Skeletal muscle tissue (tissue), 4 donors: ENCODE results near the gene CEP164. TPM values are rescaled to one million over a fixed set of nuclear protein-coding genes. Genes with fewer than 3 reads are reported as not detected.

Experiments used
- H3K27ac ChIP-seq: one replicate; pipeline ENCODE4 v1.7.0; 2013; ENCODE audit warnings: mild to moderate bottlenecking, low read depth, low read length, inconsistent platforms
- H3K27me3 ChIP-seq, 3 donors: one replicate each; pipeline ENCODE4 v1.7.0; 2013; ENCODE audit warnings: low read length in 3 of 3; ENCODE audit not compliant: control insufficient read depth in 3 of 3, insufficient read depth in 3 of 3
- H3K36me3 ChIP-seq, 3 donors: one replicate each; pipeline ENCODE4 v1.7.0; 2013; ENCODE audit warnings: low read length in 3 of 3; ENCODE audit not compliant: control insufficient read depth in 3 of 3, insufficient read depth in 3 of 3
- H3K4me1 ChIP-seq, 3 donors: one replicate each; pipeline ENCODE4 v1.7.0; 2013; ENCODE audit warnings: low read length in 3 of 3, mild to moderate bottlenecking in 3 of 3; ENCODE audit not compliant: control insufficient read depth in 3 of 3, insufficient read depth in 3 of 3
- H3K4me3 ChIP-seq, 3 donors: one replicate each; pipeline ENCODE4 v1.7.0; 2013; ENCODE audit warnings: low read length in 3 of 3
- H3K9ac ChIP-seq, 3 donors: one replicate each; pipeline ENCODE4 v1.7.0; 2013; ENCODE audit warnings: low read length in 3 of 3, mild to moderate bottlenecking in 3 of 3, moderate library complexity in 2 of 3, low read depth in 1 of 3
- H3K9me3 ChIP-seq, 3 donors: one replicate each; pipeline ENCODE4 v1.7.0; 2013; ENCODE audit warnings: low read length in 3 of 3; ENCODE audit not compliant: control insufficient read depth in 3 of 3
- total RNA-seq: library from RNA; depleted of rRNA; stranded (reverse); fragments of >200 nt; gene quantifications from one replicate; pipeline ENCODE4 v1.2.3, GENCODE V29; 2014
- donor health status: Osteomylitis.

CEP164 gene
- total RNA-seq, 1 donor from 2014 or later = 21.4 TPM

DNA sequence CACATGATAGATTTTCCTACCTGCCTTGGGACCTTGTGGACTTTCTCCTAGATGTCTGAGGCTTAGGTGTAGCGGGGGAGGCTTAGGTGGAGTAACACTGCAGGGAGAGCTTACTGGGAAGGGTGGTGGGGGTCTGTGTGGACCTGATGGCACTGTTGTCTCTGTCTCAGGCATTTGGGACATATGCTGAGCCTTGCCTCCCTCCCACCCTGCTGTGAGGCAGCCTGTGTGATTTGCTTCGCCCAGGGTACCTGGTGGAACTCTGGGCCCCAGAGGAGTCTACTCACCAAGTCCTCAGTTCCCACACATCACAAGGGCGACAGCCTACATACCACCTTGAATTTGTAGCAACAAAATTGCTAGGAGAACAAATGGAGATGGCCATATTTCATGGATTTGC is 80.7 kb downstream of the CEP164 start:
- Histone ChIP-seq H3K9me3 (no peaks in the 10 kb centered on the region), H3K9ac (no peak overlapping the region), H3K27ac (no peak overlapping the region), H3K4me3 (no peak overlapping the region), H3K27me3 (no peaks in the 10 kb centered on the region), H3K4me1 (no peaks in the 10 kb centered on the region), H3K36me3 (peaks cover 22 to 35% (median 32%) of the 10 kb centered on the region in 3 donors)

DNA sequence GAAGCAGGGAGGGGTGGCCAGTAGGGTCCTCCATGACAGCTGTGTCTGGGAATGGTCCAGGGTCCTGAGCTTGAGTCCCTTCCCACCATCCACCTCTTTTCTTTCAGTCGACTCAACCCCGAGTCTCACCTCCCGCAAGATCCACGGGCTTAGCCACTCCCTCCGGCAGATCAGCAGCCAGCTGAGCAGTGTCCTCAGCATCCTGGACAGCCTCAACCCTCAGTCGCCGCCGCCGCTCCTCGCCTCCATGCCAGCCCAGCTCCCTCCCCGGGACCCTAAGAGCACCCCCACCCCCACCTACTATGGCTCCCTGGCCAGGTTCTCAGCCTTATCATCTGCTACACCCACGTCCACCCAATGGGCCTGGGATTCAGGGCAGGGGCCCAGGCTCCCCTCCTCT is 81.9 kb downstream of the CEP164 start:
- H3K36me3 ChIP-seq = peaks cover 22 to 33% (median 31%) of the 10 kb centered on the region in 3 donors

DNA sequence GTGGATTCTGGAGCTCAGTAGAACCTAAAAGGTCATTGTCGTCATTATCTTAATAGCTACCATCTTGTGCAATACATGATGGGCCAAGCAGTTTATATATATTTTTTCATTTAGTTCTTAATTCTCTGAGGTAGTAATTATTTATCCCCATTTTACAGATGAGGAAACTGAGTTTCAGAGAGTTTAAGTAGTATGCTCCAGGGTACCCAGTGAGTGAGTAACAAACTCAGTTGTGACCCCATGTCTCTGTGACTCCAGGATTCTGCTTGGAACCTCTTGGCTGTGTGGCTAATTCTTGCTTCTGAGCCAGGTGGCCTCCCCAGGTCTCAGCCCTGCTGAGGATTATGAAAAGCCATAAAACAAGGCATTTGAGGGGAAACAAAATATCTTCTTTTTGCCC is 82.6 kb downstream of the CEP164 start:
- no peaks in the 10 kb centered on the region for H3K27me3 ChIP-seq
- H3K36me3 ChIP-seq = peaks cover 22 to 32% (median 26%) of the 10 kb centered on the region in 3 donors
- H3K4me1 ChIP-seq = no peaks in the 10 kb centered on the region
- no peak overlapping the region for H3K4me3 ChIP-seq
- no peaks in the 10 kb centered on the region for H3K9me3 ChIP-seq
- H3K9ac ChIP-seq = no peak overlapping the region
- H3K27ac ChIP-seq = no peak overlapping the region

More for the DNA sequence above, 81.9 kb downstream of the CEP164 start:
- no peak overlapping the region for H3K9ac ChIP-seq
- no peaks in the 10 kb centered on the region for H3K27me3 ChIP-seq
- no peaks in the 10 kb centered on the region for H3K9me3 ChIP-seq
- H3K4me3 ChIP-seq = no peak overlapping the region
- H3K27ac ChIP-seq = no peak overlapping the region
- no peaks in the 10 kb centered on the region for H3K4me1 ChIP-seq

DNA sequence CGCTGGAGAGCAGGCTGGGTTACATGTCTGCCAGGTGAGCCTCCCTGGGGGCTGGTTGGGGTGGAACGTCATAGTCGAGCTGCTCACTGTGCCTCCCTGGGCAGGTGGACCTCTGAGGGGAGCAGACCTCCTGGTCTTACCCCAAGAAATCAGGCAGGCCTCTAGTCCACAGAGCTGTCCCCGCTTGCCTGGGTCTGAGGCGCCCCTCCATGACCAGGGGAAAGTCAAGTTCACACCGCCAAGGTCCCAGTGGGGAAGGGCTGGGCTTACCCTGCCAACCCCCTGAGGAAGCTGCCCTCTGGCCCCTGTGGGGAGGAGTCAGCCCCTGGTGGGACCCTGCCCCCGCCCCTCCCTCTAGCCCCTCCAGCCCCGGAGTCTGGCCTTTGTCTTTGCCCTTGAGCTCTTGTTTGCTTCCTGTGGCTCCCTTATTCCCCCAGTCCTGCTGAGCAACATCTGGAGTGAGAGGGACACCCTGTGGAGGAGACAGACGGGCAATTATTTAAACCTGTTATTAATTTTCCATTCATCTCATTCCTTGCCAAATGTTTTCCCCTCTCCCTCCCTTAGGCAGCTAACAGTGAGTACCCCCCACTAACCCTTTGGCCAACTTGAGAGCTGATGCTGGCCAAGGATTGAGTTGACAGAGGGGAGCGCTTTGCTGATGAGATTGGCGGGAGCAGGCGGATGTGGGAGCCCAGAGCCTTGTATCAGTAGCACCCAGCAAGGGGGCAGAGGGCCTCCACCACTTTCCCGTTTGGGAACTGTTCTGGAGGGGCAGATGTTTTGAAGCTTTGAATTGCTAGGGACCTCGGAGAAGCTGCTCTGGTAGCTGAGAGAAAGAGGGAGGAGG is 83.4 kb downstream of the CEP164 start:
- Histone ChIP-seq H3K4me1 (no peaks in the 10 kb centered on the region), H3K4me3 (no peak overlapping the region), H3K27ac (no peak overlapping the region), H3K27me3 (no peaks in the 10 kb centered on the region), H3K36me3 (peaks cover 22 to 32% (median 26%) of the 10 kb centered on the region in 3 donors), H3K9ac (no peak overlapping the region), H3K9me3 (no peaks in the 10 kb centered on the region)

DNA sequence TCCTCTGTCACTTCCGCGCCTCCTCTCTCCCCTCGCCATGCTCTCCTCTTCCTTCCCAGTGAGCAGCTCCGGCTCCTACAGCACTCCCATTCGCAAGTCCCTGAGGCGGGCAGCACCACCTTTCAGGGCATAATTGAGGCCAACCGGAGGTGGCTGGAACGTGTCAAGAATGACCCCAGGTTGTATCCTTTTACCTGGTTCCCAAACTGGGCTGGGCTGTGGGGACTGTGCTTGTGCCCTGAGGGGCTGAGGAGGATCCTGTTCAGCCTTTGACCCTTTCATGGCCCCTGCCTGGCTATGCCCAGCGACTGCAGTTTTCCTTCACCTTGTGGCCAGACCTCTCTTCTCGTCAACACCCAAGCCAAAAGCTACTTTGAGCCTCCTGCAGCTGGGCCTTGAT is 84.1 kb downstream of the CEP164 start:
- H3K4me3 ChIP-seq = no peak overlapping the region
- H3K9me3 ChIP-seq = no peaks in the 10 kb centered on the region
- H3K27me3 ChIP-seq = no peaks in the 10 kb centered on the region
- peaks cover 22 to 32% (median 26%) of the 10 kb centered on the region in 3 donors for H3K36me3 ChIP-seq
- H3K9ac ChIP-seq = no peak overlapping the region
- no peaks in the 10 kb centered on the region for H3K4me1 ChIP-seq
- no peak overlapping the region for H3K27ac ChIP-seq

DNA sequence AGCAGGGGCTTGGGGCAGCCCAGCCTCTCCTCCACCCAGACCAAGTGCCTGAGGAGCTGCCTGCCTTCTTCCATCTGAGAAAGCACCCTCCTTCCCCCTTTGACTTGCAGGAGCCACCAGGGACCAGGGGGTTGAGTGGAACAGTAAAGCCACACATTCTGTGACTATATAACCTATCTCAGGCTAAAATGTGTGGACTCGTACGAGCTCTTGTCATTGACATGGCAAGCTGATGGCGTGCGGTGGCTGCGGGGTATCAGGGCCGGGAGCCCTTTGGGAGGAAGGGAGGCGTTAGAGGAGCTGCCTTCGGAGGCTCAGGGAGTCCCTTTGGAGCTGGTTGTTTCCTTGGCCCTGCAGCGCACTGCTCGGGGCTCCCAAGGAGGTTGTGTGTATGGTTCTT is 84.5 kb downstream of the CEP164 start:
- peaks cover 22 to 31% (median 26%) of the 10 kb centered on the region in 3 donors for H3K36me3 ChIP-seq
- no peak overlapping the region for H3K9ac ChIP-seq
- no peaks in the 10 kb centered on the region for H3K4me1 ChIP-seq
- no peaks in the 10 kb centered on the region for H3K9me3 ChIP-seq
- no peak overlapping the region for H3K27ac ChIP-seq
- no peaks in the 10 kb centered on the region for H3K27me3 ChIP-seq
- no peak overlapping the region for H3K4me3 ChIP-seq

DNA sequence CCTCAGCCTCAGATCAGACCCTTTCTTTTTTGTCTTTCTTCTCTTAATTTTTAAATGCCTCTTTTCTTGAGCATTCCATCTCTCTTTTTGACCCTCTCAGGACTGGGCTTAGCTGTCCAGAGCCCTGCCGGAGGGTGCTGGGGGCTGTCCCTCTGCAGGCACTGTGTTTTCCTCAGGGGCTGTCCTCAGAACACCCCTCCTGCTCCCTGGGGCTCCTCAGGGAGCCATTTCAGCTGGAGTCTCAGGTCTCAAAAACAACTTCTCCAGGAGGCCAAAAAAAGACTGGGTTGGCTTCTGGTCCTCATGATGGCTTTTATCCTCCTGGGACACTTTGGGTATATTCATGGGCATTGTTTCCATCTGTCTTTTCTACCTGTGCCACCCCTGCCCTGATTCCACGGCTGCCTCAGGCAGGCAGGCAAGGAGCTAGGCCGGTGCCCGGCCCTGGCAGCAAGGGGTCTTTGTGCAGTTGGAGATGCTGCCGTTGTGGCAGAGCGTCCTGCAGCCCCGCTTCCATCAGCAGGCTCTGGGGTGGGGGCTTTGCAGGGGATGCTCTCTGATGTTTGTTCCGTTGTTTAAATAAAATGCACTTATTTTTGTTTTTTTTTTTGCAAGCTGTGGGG is 85.1 kb downstream of the CEP164 start:
- H3K9me3 ChIP-seq = no peaks in the 10 kb centered on the region
- H3K36me3 ChIP-seq = peaks cover 20 to 28% (median 24%) of the 10 kb centered on the region in 3 donors
- no peak overlapping the region for H3K4me3 ChIP-seq
- no peak overlapping the region for H3K27ac ChIP-seq
- no peak overlapping the region for H3K9ac ChIP-seq
- H3K27me3 ChIP-seq = no peaks in the 10 kb centered on the region
- no peaks in the 10 kb centered on the region for H3K4me1 ChIP-seq

DNA sequence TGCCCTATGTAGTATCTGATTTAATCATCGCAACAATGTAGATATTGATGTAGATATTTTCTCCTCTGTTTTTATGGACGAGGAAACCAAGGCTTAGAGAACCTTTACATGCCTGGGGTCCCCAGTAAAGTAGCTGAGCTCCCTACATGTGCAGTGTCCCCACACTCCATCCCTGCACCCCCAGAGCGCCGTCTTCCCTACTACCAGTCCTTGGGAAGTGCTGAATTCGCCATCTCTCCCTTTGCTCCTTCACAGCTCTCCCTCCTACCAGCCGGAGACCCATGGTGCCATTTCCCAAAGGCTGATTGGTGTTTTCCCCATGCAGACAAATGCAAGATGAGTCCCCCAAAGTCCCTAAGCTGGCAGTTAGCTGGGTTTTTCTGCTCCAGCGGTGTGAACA is 86.0 kb downstream of the CEP164 start:
- Histone ChIP-seq H3K4me3 (no peak overlapping the region), H3K4me1 (no peaks in the 10 kb centered on the region), H3K36me3 (peaks cover 11 to 20% (median 16%) of the 10 kb centered on the region in 3 donors)

DNA sequence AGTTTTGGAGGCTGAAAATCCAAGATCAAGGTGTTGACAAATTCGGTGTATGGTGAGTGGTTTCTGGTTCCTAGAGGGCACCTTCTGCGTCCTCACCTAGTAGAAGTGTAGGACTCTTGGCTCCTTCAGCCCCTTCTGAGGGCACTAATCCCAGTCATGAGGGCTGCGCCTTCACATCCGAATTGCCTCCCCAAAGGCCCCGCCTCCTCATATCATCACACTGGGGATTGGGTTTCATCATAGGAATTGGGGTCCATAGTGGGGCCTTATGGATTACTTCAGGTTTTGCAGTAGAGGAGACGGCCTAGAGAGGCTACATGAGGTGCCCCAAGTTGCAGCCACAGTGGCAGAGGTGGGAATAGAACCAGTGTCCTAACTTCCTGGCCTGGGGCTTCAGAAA is 87.1 kb downstream of the CEP164 start:
- Histone ChIP-seq H3K4me3 (no peak overlapping the region), H3K36me3 (peaks cover 5 to 10% (median 6%) of the 10 kb centered on the region in 3 donors), H3K27ac (no peak overlapping the region), H3K4me1 (no peaks in the 10 kb centered on the region), H3K27me3 (no peaks in the 10 kb centered on the region), H3K9ac (no peak overlapping the region), H3K9me3 (no peaks in the 10 kb centered on the region)

More for the DNA sequence above, 86.0 kb downstream of the CEP164 start:
- Histone ChIP-seq H3K27me3 (no peaks in the 10 kb centered on the region), H3K27ac (no peak overlapping the region), H3K9me3 (no peaks in the 10 kb centered on the region), H3K9ac (no peak overlapping the region)

DNA sequence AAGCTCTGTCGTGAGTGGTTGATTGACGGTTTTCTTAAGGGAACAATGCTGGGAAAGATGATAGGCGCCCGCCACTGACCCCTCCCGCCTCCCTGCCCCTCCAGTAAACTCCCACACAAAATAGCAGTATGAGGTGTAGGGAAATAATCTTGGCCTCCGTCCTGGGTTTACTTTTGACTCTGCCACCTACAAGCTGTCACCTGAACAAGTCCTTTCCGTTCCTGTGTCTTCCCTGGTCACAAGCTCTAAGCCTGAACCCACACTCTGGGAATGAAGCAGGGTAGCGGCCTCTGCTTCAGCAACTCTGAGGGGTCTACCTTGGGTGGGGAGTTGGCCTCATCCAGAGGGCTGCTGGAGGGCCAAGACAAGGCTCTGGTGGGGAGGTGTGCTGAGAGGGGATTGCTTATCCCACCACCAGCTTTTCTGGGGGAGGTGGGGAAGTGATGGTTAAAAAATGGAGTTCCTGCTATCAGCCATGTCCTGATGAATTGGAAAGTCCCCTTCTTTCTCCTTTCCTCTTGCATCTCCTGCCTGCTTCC is 87.8 kb downstream of the CEP164 start:
- peaks cover 4 to 8% (median 5%) of the 10 kb centered on the region in 3 donors for H3K36me3 ChIP-seq
- no peaks in the 10 kb centered on the region for H3K27me3 ChIP-seq
- H3K4me1 ChIP-seq = no peaks in the 10 kb centered on the region
- no peaks in the 10 kb centered on the region for H3K9me3 ChIP-seq
- H3K27ac ChIP-seq = no peak overlapping the region
- no peak overlapping the region for H3K4me3 ChIP-seq
- no peak overlapping the region for H3K9ac ChIP-seq
